Fibroblast of villous mesenchyme (primary cell): ENCODE results near the gene DEFB115. TPM values are rescaled to one million over a fixed set of nuclear protein-coding genes. Genes with fewer than 3 reads are reported as not detected.

Experiments used
- DNase-seq: peaks from one replicate; pipeline ENCODE4 v3.0.0-alpha.2; 2010; ENCODE audit warnings: low read depth
- H3K4me3 ChIP-seq: 2 replicates; pipeline ENCODE4 v1.5.1; 2011; ENCODE audit warnings: low read depth, mild to moderate bottlenecking, low read length
- CTCF ChIP-seq: IDR thresholded peaks from 2 replicates; pipeline ENCODE4 v1.5.1; 2012; ENCODE audit warnings: low read depth, mild to moderate bottlenecking, low read length; ENCODE audit not compliant: insufficient read depth
- total RNA-seq: library from RNA; depleted of rRNA; stranded (reverse); fragments of >200 nt; gene quantifications from 2 replicates; pipeline ENCODE4 v1.2.3, GENCODE V29; 2012

The DEFB115 gene
- total RNA-seq: not detected in 2 replicates

DNA sequence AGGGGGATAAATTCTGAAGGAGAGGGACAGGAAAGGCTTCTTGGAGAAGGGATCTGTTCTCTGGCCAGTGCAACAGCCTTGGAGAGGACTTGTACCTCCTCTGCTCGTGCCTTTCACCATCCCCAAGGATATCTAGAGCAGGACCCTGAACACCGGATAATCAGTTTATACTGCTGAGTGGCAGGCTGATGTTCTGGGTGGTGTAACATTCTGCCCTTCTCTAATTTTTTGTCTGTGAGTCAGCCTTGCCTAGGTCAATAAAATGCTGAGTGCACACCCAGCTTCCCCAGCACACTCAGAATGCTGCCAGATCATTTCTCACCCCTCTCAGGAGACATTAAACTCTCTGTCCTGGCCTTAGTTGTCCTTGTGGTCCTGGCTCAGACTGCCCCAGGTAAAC is at the start of gene DEFB115:
TSS of gene DEFB115 (plus strand) at position 301 of the 400 bp plus-strand sequence. CDS start at position 301, 0 bp downstream.
- H3K4me3 ChIP-seq: no peak within 1 kb of the TSS
- TF ChIP-seq CTCF: no peak

GRCh38 chr20:31236953-31237352 is 20.5 kb upstream of the DEFB115 start:
- H3K4me3 ChIP-seq: no peak overlapping the region
- no peak for DNase-seq
- no peak for TF ChIP-seq CTCF

More for the DNA sequence above, at the start of gene DEFB115:
- DNase-seq: no peak

DNA sequence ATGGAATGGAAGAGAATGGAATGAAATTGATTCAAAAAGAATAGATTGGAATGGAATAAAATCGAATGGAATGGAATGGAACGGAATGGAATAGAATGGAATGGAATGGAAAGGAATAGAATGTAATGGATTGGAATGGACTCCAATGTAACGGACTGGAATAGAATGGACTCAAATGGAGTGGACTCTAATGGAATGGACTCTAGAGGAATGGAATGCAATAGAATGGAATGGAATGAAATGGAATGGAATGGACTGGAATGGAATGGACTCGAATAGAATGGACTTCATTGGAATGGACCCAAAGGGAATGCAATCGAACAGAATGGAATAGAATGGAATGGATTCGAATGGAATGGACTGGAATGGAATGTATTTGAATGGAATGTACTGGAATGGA is 19.7 kb upstream of the DEFB115 start:
- no peak for DNase-seq
- TF ChIP-seq CTCF: no peak
- no peak overlapping the region for H3K4me3 ChIP-seq

DNA sequence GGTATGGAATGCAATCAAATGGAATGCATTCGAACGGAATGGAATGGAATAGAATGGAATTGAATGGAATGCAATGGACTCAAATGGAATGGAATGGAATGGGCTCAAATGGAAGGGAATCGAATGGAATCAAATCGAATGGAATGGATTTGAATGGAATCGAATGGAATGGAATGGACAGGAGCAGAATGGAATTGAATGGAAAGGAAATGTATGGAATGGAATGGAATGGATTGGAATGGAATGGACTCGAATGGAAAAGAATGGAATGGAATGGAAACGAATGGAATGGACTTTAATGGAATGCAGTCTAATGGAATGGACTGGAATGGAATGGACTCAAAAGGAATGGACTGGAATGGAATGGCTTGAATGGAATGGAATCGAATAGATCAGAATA is 18.3 kb upstream of the DEFB115 start:
- no peak overlapping the region for H3K4me3 ChIP-seq
- no peak for DNase-seq
- TF ChIP-seq CTCF: no peak

GRCh38 chr20:31256959-31257358 is 505 bp upstream of the DEFB115 start:
- TF ChIP-seq CTCF: no peak
- DNase-seq: no peak
- H3K4me3 ChIP-seq: no peak overlapping the region

DNA sequence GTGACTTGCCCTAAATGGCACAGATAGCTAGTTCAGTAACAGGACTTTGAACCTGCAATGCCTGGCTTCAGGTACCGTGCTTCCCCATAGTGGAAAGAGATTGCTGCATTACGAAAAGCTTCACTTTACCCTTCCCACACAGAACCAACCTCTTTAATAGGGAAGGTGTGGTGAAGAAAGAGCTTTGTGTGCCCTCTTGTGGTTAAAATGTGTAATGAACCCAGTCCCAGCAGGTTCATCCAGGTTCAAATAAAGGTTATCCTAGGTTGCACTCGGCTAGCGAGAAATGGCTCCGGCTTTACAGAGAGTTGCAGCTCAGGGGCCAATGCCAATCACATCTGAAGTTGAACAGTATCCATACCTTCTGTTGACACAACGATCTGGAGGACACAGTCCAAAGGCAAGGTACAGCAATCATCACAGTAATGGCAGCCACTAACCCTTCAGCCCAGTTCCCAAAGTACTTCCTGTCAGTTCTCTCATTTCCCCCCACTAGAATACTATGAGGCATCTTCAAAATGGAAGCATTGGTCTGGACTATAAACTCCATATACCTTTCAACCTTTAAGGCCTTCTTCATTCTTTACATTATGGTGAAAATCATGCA is 3.0 kb downstream of the DEFB115 start:
- DNase-seq: no peak
- peak; percentile 12 for TF ChIP-seq CTCF
- no peak overlapping the region for H3K4me3 ChIP-seq

DNA sequence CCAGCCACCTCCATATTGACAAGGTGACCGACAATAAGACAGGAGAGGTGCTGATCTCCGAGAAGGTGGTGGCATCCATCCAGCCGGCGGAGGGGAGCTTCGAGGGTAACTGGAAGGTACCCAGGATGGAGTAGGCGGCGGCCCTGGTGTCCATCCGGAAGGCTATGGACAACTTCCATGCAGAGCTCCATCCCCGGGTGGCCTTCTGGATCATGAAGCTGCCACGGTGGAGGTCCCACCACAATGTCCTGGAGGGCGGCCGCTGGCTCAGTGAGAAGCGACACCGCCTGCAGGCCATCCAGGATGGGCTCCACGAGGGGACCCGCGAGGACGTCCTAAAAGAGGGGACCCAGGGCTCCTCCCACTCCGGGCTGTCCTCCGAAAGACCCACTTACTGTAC is 17.0 kb downstream of the DEFB115 start:
- DNase-seq: no peak
- no peak overlapping the region for H3K4me3 ChIP-seq
- no peak for TF ChIP-seq CTCF
